DND-41 (cell line): ENCODE results near the gene MTHFR.

ENCODE experiments used
- CTCF ChIP-seq: IDR thresholded peaks from 2 replicates; pipeline ENCODE4 v1.5.1; 2012; ENCODE audit warnings: borderline replicate concordance, low read length, moderate library complexity, mild to moderate bottlenecking; ENCODE audit not compliant: poor library complexity, severe bottlenecking; ENCODE audit errors: extremely low read depth
- EZH2 ChIP-seq: IDR thresholded peaks from 3 replicates; pipeline ENCODE4 v1.6.1; 2012; ENCODE audit warnings: borderline replicate concordance, low read depth, mild to moderate bottlenecking, moderate library complexity, low read length, inconsistent platforms; ENCODE audit not compliant: severe bottlenecking

GRCh38 chr1:11770011-11770410 is 35.8 kb downstream of the MTHFR start:
- TF ChIP-seq CTCF (no peak), EZH2 (no peak)
